HEK293 (cell line): ENCODE measurements around the gene MED4.

ENCODE experiments used
- CTCF ChIA-PET: fragments of 350-600 bp; formaldehyde crosslinking; extraction: SDS; loops from one replicate; lab custom pipeline; 2021; ENCODE audit warnings: antibody characterized with exemption; lab: Yijun Ruan, JAX
- POLR2A ChIA-PET: fragments of 300-600 bp; formaldehyde crosslinking; extraction: SDS; loops from one replicate; lab custom pipeline; 2020; ENCODE audit warnings: antibody characterized with exemption, inconsistent platforms; lab: Yijun Ruan, JAX
- H3K27ac ChIP-seq: fragments of 200-500 bp; sonication (Bioruptor generic); 2 replicates; pipeline ENCODE4 v1.5.1; 2014; ENCODE audit warnings: low read depth, low read length, control low read depth, inconsistent platforms; ENCODE audit errors: extremely low read depth
- H3K36me3 ChIP-seq, 2 experiments: fragments of 200-500 bp in 1 of 2; sonication (Bioruptor generic) in 1 of 2; 1 replicate in 1 of 2; 2 replicates in 1 of 2; pipeline ENCODE4 v1.5.1; 2014 to 2017; ENCODE audit warnings: inconsistent platforms in 2 of 2, low read length in 2 of 2; ENCODE audit not compliant: control insufficient read depth in 2 of 2, insufficient read depth in 1 of 2
- H3K4me1 ChIP-seq: fragments of 200-500 bp; sonication (Bioruptor generic); 2 replicates; pipeline ENCODE4 v1.5.1; 2014; ENCODE audit warnings: mild to moderate bottlenecking, low read length, inconsistent platforms; ENCODE audit not compliant: control insufficient read depth, insufficient read depth
- H3K4me3 ChIP-seq: 2 replicates; pipeline ENCODE4 v1.5.1; 2011; ENCODE audit warnings: low read depth, mild to moderate bottlenecking, control low read depth, low read length, moderate library complexity
- H3K9me3 ChIP-seq: fragments of 200-500 bp; sonication (Bioruptor generic); 2 replicates; pipeline ENCODE4 v1.5.1; 2014; ENCODE audit warnings: low read depth, low read length, inconsistent platforms; ENCODE audit not compliant: control insufficient read depth, insufficient read depth
- GLI4 ChIP-seq: fragments of 450-650 bp; formaldehyde crosslinking; IDR thresholded peaks from 2 replicates; pipeline ENCODE4 v1.5.1; 2016; ENCODE audit warnings: missing biosample characterization, missing genetic modification characterization
- KLF7 ChIP-seq: fragments of 450-650 bp; formaldehyde crosslinking; IDR thresholded peaks from 2 replicates; pipeline ENCODE4 v1.5.1; 2016; ENCODE audit warnings: missing biosample characterization, missing genetic modification characterization, borderline replicate concordance
- ZBTB21 ChIP-seq: fragments of 450-650 bp; formaldehyde crosslinking; IDR thresholded peaks from 2 replicates; pipeline ENCODE4 v1.5.1; 2017; ENCODE audit warnings: missing biosample characterization, missing genetic modification characterization
- ZBTB49 ChIP-seq: fragments of 450-650 bp; formaldehyde crosslinking; IDR thresholded peaks from 2 replicates; pipeline ENCODE4 v1.5.1; 2016; ENCODE audit warnings: missing biosample characterization, missing genetic modification characterization, low read depth
- ZIC2 ChIP-seq: fragments of 450-650 bp; formaldehyde crosslinking; IDR thresholded peaks from 2 replicates; pipeline ENCODE4 v1.5.1; 2016; ENCODE audit warnings: missing biosample characterization, missing genetic modification characterization
- ZNF146 ChIP-seq: fragments of 450-650 bp; formaldehyde crosslinking; IDR thresholded peaks from 2 replicates; pipeline ENCODE4 v1.5.1; 2016; ENCODE audit warnings: missing biosample characterization, missing genetic modification characterization
- ZNF169 ChIP-seq: fragments of 450-650 bp; formaldehyde crosslinking; IDR thresholded peaks from 2 replicates; pipeline ENCODE4 v1.5.1; 2016; ENCODE audit warnings: missing biosample characterization, missing genetic modification characterization
- ZNF24 ChIP-seq: fragments of 450-650 bp; formaldehyde crosslinking; IDR thresholded peaks from 2 replicates; pipeline ENCODE4 v1.5.1; 2016; ENCODE audit warnings: missing biosample characterization, missing genetic modification characterization
- ZNF274 ChIP-seq, 2 experiments: fragments of 200-500 bp in 1 of 2; fragments of 450-650 bp in 1 of 2; sonication (Bioruptor generic) in 1 of 2; formaldehyde crosslinking in 1 of 2; IDR thresholded peaks; 2 replicates each; pipeline versions ENCODE4 v1.5.1 to v1.6.1; 2014 to 2016; ENCODE audit warnings: borderline replicate concordance in 1 of 2, inconsistent platforms in 1 of 2, low read length in 1 of 2, missing biosample characterization in 1 of 2, missing genetic modification characterization in 1 of 2
- ZNF280C ChIP-seq: fragments of 450-650 bp; formaldehyde crosslinking; IDR thresholded peaks from 2 replicates; pipeline ENCODE4 v1.5.1; 2016; ENCODE audit warnings: missing biosample characterization, missing genetic modification characterization
- ZNF341 ChIP-seq: fragments of 450-650 bp; formaldehyde crosslinking; IDR thresholded peaks from 2 replicates; pipeline ENCODE4; 2016; ENCODE audit warnings: low read depth, missing biosample characterization, missing genetic modification characterization
- ZNF48 ChIP-seq: fragments of 450-650 bp; formaldehyde crosslinking; IDR thresholded peaks from 2 replicates; pipeline ENCODE4 v1.5.1; 2016; ENCODE audit warnings: missing biosample characterization, missing genetic modification characterization
- ZNF544 ChIP-seq: fragments of 450-650 bp; formaldehyde crosslinking; IDR thresholded peaks from 2 replicates; pipeline ENCODE4 v1.5.0; 2017; ENCODE audit warnings: missing biosample characterization, missing genetic modification characterization
- ZXDB ChIP-seq: fragments of 450-650 bp; formaldehyde crosslinking; IDR thresholded peaks from 2 replicates; pipeline ENCODE4 v1.5.1; 2016; ENCODE audit warnings: missing biosample characterization, missing genetic modification characterization
- TF ChIP-seq, protein P1 (sequence below): fragments of 450-650 bp; formaldehyde crosslinking; IDR thresholded peaks from 2 replicates; pipeline ENCODE4 v1.5.1; 2016; ENCODE audit warnings: missing biosample characterization, missing genetic modification characterization
- TF ChIP-seq, protein P2 (sequence below): fragments of 450-650 bp; formaldehyde crosslinking; IDR thresholded peaks from 2 replicates; pipeline ENCODE4 v1.5.1; 2016; ENCODE audit warnings: missing biosample characterization, missing genetic modification characterization

The MED4 gene

GRCh38 chr13:48094404-48094780 is 512 bp downstream of the MED4 start:
- peak overlapping the region; percentile 69; the same call in 1 of the 2 replicates for H3K27ac ChIP-seq
- ChIA-PET POLR2A (interaction anchor here (1.0 to 1.2 kb wide), 3 partner anchors 57 to 438 kb away, joined by 3 to 7 read pairs (median 6); partner anchors contain the start of genes ITM2B, NUDT15 and RCBTB2), CTCF (interaction anchor here (0.8 to 2.1 kb wide), 7 partner anchors 13 to 492 kb away, joined by 3 to 8 read pairs (median 4); partner anchors contain the start of gene NUDT15)
- no peaks in the 10 kb centered on the region; a peak in 1 of 3 replicates for H3K36me3 ChIP-seq
- no peaks in the 10 kb centered on the region for H3K9me3 ChIP-seq
- H3K4me1 ChIP-seq = 0 out of 2 replicates have a peak, but pooled peaks cover 4% of the 10 kb centered on the region
- TF ChIP-seq ZNF341 (tag by site-specific recombination) = 0 out of 2 replicates have a peak, but pooled peaks have one; percentile 19
- no peak for TF ChIP-seq ZNF544 (tag by site-specific recombination)
- TF ChIP-seq ZNF274 (IDR thresholded peaks at IDR 0.05; ENCODE audit: low read length) = no peak
- TF ChIP-seq ZNF274 (tag by site-specific recombination; IDR thresholded peaks at IDR 0.05; ENCODE audit: borderline replicate concordance) = no peak
- no peak for TF ChIP-seq ZNF169
- no peak for TF ChIP-seq ZNF48
- TF ChIP-seq, protein P1, sequence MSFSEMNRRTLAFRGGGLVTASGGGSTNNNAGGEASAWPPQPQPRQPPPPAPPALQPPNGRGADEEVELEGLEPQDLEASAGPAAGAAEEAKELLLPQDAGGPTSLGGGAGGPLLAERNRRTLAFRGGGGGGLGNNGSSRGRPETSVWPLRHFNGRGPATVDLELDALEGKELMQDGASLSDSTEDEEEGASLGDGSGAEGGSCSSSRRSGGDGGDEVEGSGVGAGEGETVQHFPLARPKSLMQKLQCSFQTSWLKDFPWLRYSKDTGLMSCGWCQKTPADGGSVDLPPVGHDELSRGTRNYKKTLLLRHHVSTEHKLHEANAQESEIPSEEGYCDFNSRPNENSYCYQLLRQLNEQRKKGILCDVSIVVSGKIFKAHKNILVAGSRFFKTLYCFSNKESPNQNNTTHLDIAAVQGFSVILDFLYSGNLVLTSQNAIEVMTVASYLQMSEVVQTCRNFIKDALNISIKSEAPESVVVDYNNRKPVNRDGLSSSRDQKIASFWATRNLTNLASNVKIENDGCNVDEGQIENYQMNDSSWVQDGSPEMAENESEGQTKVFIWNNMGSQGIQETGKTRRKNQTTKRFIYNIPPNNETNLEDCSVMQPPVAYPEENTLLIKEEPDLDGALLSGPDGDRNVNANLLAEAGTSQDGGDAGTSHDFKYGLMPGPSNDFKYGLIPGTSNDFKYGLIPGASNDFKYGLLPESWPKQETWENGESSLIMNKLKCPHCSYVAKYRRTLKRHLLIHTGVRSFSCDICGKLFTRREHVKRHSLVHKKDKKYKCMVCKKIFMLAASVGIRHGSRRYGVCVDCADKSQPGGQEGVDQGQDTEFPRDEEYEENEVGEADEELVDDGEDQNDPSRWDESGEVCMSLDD (tag by site-specific recombination) = no peak
- no peak for TF ChIP-seq ZNF280C (tag by site-specific recombination)
- H3K4me3 ChIP-seq = peak overlapping the region; percentile 97

GRCh38 chr13:48093588-48093987 is 1.3 kb downstream of the MED4 start:
- TF ChIP-seq GLI4 (tag by site-specific recombination) (no peak), ZNF146 (tag by site-specific recombination) (no peak), ZNF24 (tag by site-specific recombination) (no peak), ZXDB (tag by site-specific recombination) (no peak), KLF7 (tag by site-specific recombination) (no peak), ZBTB21 (tag by site-specific recombination) (no peak), ZBTB49 (no peak), ZIC2 (tag by site-specific recombination) (no peak)
- TF ChIP-seq, protein P2, sequence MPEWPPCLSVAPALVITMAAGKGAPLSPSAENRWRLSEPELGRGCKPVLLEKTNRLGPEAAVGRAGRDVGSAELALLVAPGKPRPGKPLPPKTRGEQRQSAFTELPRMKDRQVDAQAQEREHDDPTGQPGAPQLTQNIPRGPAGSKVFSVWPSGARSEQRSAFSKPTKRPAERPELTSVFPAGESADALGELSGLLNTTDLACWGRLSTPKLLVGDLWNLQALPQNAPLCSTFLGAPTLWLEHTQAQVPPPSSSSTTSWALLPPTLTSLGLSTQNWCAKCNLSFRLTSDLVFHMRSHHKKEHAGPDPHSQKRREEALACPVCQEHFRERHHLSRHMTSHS = no peak
- TF ChIP-seq, all 188 proteins: peak for 0
- ChIA-PET CTCF (interaction anchor here (1.0 to 2.1 kb wide), 5 partner anchors 12 to 401 kb away, joined by 3 to 8 read pairs (median 4); no protein-coding TSS in a partner anchor), POLR2A (no interaction called here)
- H3K27ac ChIP-seq = no peak overlapping the region
- H3K9me3 ChIP-seq = no peaks in the 10 kb centered on the region
- peak overlapping the region; percentile 97 for H3K4me3 ChIP-seq
- 0 out of 2 replicates have a peak, but pooled peaks cover 4% of the 10 kb centered on the region for H3K4me1 ChIP-seq
- no peaks in the 10 kb centered on the region; a peak in 1 of 3 replicates for H3K36me3 ChIP-seq
